ENCODE measurements around the gene CDKN2C.

Gene CDKN2C

GRCh38 chr1:50964863-50965262, 5.2 kb upstream of the CDKN2C start:
- no peak for DNase-seq (ENCODE audit: low read depth)

- DNase-seq (ENCODE audit: low read depth) = no peak
Measured at GRCh38 chr1:50966991-50967390, 3.1 kb upstream of the CDKN2C start.

- DNase-seq (ENCODE audit: low read depth) = no peak
Measured at GRCh38 chr1:50967416-50968157, 2.5 kb upstream of the CDKN2C start.

GRCh38 chr1:50968158-50968820, 1.8 kb upstream of the CDKN2C start:
- peak; percentile 43 for DNase-seq (ENCODE audit: low read depth)

- DNase-seq (ENCODE audit: low read depth) = no peak
Measured at GRCh38 chr1:50968821-50969610, 1.0 kb upstream of the CDKN2C start.

- DNase-seq (ENCODE audit: low read depth) = no peak
Measured at GRCh38 chr1:50970509-50970887, 453 bp downstream of the CDKN2C start.

- DNase-seq (ENCODE audit: low read depth) = no peak
Measured at GRCh38 chr1:50970931-50971582, 1.0 kb downstream of the CDKN2C start.

GRCh38 chr1:50971748-50972305, 1.8 kb downstream of the CDKN2C start:
- DNase-seq (ENCODE audit: low read depth) = no peak

GRCh38 chr1:50972766-50973165, 2.7 kb downstream of the CDKN2C start:
- DNase-seq (ENCODE audit: low read depth) = no peak

GRCh38 chr1:50973255-50973654, 3.2 kb downstream of the CDKN2C start:
- DNase-seq (ENCODE audit: low read depth) = no peak

GRCh38 chr1:50973875-50974617, 4.0 kb downstream of the CDKN2C start:
- DNase-seq (ENCODE audit: low read depth) = no peak

- DNase-seq (ENCODE audit: low read depth) = no peak
Measured at GRCh38 chr1:50974618-50974935, 4.5 kb downstream of the CDKN2C start.

GRCh38 chr1:50975436-50975835, 5.4 kb downstream of the CDKN2C start:
- DNase-seq (ENCODE audit: low read depth) = no peak

- DNase-seq (ENCODE audit: low read depth) = no peak
Measured at GRCh38 chr1:50976111-50976889, 6.3 kb downstream of the CDKN2C start.

GRCh38 chr1:50976890-50977574, 7.0 kb downstream of the CDKN2C start:
- no peak for DNase-seq (ENCODE audit: low read depth)

GRCh38 chr1:50977575-50978143, 7.6 kb downstream of the CDKN2C start:
- DNase-seq (ENCODE audit: low read depth) = no peak

- DNase-seq (ENCODE audit: low read depth) = no peak
Measured at GRCh38 chr1:50978144-50978851, 8.3 kb downstream of the CDKN2C start.

GRCh38 chr1:50978852-50979781, 9.1 kb downstream of the CDKN2C start:
- no peak for DNase-seq (ENCODE audit: low read depth)
